ENCODE measurements around the gene VSX2. TPM values are rescaled to one million over a fixed set of nuclear protein-coding genes. Genes with fewer than 3 reads are reported as not detected.

Gene VSX2
- total RNA-seq, 1 donor from 2014 or later, result not detected

GRCh38 chr14:74292061-74292460, 52.8 kb downstream of the VSX2 start:
- no peak overlapping the region for H3K27ac Mint-ChIP-seq
- no peaks in the 10 kb centered on the region for H3K9me3 Mint-ChIP-seq (ENCODE audit: low read depth)
- peaks cover 9% of the 10 kb centered on the region for H3K36me3 Mint-ChIP-seq (ENCODE audit: insufficient read depth)

GRCh38 chr14:74293606-74294005, 54.4 kb downstream of the VSX2 start:
- Mint-ChIP-seq H3K4me3 (ENCODE audit: low read depth) (no peak overlapping the region), H3K36me3 (ENCODE audit: insufficient read depth) (peaks cover 10% of the 10 kb centered on the region), H3K9me3 (ENCODE audit: low read depth) (no peaks in the 10 kb centered on the region), H3K4me1 (ENCODE audit: low read depth) (no peaks in the 10 kb centered on the region), H3K27me3 (no peaks in the 10 kb centered on the region), H3K27ac (no peak overlapping the region)
- DNase-seq (ENCODE audit: low spot score, unreplicated experiment), result no peak
- TF ChIP-seq CTCF (IDR thresholded peaks at IDR 0.05; ENCODE audit: unreplicated experiment), result no peak

More at GRCh38 chr14:74292061-74292460, 52.8 kb downstream of the VSX2 start:
- TF ChIP-seq CTCF (IDR thresholded peaks at IDR 0.05; ENCODE audit: unreplicated experiment), result no peak
- no peaks in the 10 kb centered on the region for H3K27me3 Mint-ChIP-seq
- no peaks in the 10 kb centered on the region for H3K4me1 Mint-ChIP-seq (ENCODE audit: low read depth)
- no peak overlapping the region for H3K4me3 Mint-ChIP-seq (ENCODE audit: low read depth)
- DNase-seq (ENCODE audit: low spot score, unreplicated experiment), result no peak

GRCh38 chr14:74296037-74296467, 56.8 kb downstream of the VSX2 start:
- Mint-ChIP-seq H3K36me3 (ENCODE audit: insufficient read depth) (peaks cover 16% of the 10 kb centered on the region), H3K4me1 (ENCODE audit: low read depth) (peaks cover 3% of the 10 kb centered on the region), H3K9me3 (ENCODE audit: low read depth) (no peaks in the 10 kb centered on the region), H3K27me3 (no peaks in the 10 kb centered on the region), H3K27ac (no peak overlapping the region), H3K4me3 (ENCODE audit: low read depth) (no peak overlapping the region)
- no peak for DNase-seq (ENCODE audit: low spot score, unreplicated experiment)
- TF ChIP-seq CTCF (IDR thresholded peaks at IDR 0.05; ENCODE audit: unreplicated experiment), result no peak

GRCh38 chr14:74297986-74298385, 58.7 kb downstream of the VSX2 start:
- Mint-ChIP-seq H3K4me3 (ENCODE audit: low read depth) (no peak overlapping the region), H3K36me3 (ENCODE audit: insufficient read depth) (peaks cover 13% of the 10 kb centered on the region), H3K4me1 (ENCODE audit: low read depth) (peaks cover 13% of the 10 kb centered on the region), H3K9me3 (ENCODE audit: low read depth) (no peaks in the 10 kb centered on the region), H3K27ac (peak overlapping the region; percentile 24), H3K27me3 (no peaks in the 10 kb centered on the region)
- no peak for DNase-seq (ENCODE audit: low spot score, unreplicated experiment)
- TF ChIP-seq CTCF (IDR thresholded peaks at IDR 0.05; ENCODE audit: unreplicated experiment), result no peak

- peaks cover 13% of the 10 kb centered on the region for H3K4me1 Mint-ChIP-seq (ENCODE audit: low read depth)
- no peak for DNase-seq (ENCODE audit: low spot score, unreplicated experiment)
- H3K27ac Mint-ChIP-seq, result no peak overlapping the region
- H3K9me3 Mint-ChIP-seq (ENCODE audit: low read depth), result no peaks in the 10 kb centered on the region
- no peaks in the 10 kb centered on the region for H3K27me3 Mint-ChIP-seq
- H3K4me3 Mint-ChIP-seq (ENCODE audit: low read depth), result peak overlapping the region; percentile 7
- H3K36me3 Mint-ChIP-seq (ENCODE audit: insufficient read depth), result peaks cover 13% of the 10 kb centered on the region
- no peak for TF ChIP-seq CTCF (IDR thresholded peaks at IDR 0.05; ENCODE audit: unreplicated experiment)
Observed at GRCh38 chr14:74299061-74299545, 59.9 kb downstream of the VSX2 start.

Measured in progenitor cell of endocrine pancreas (in vitro differentiated cells).